Bronchial epithelial cell (primary cell): ENCODE data around the gene KLHDC4. TPM values are rescaled to one million over a fixed set of nuclear protein-coding genes. Genes with fewer than 3 reads are reported as not detected.
"Not testable (repeated sequence)": the region's sequence is repeated elsewhere in the genome, so short reads cannot be mapped to it uniquely, and the experiment has no call there.

Experiments used
- DNase-seq: peaks from one replicate; pipeline ENCODE4 v3.0.0-alpha.2; 2010; ENCODE audit warnings: low read depth
- FAIRE-seq: peaks from 2 replicates; lab custom pipeline; 2011; peaks lifted over from hg19 to GRCh38; lab: Jason Lieb, UNC
- H3K27me3 ChIP-seq: 2 replicates; pipeline ENCODE4 v1.5.1; 2011; ENCODE audit warnings: low read length; ENCODE audit not compliant: control insufficient read depth, insufficient read depth
- H3K36me3 ChIP-seq: 2 replicates; pipeline ENCODE4 v1.5.1; 2011; ENCODE audit warnings: low read length; ENCODE audit not compliant: control insufficient read depth, insufficient read depth
- H3K4me3 ChIP-seq: 2 replicates; pipeline ENCODE4 v1.5.1; 2011; ENCODE audit warnings: mild to moderate bottlenecking, low read depth, low read length, control low read depth
- total RNA-seq: library from RNA; depleted of rRNA; stranded (reverse); fragments of >200 nt; gene quantifications from 2 replicates; pipeline ENCODE4 v1.2.1, GENCODE V29; 2014
- TF ChIP-seq, protein P1 (sequence below): IDR thresholded peaks from 2 replicates; pipeline ENCODE4 v1.5.1; 2011; ENCODE audit warnings: mild to moderate bottlenecking, moderate library complexity, low read length, control low read depth, inconsistent platforms; ENCODE audit not compliant: insufficient read depth, severe bottlenecking

KLHDC4 gene
- 27.7 and 30.8 TPM in 2 replicates for total RNA-seq

GRCh38 chr16:87765776-87766484 is at the start of gene KLHDC4:
Gene KLHDC4 (minus strand): TSS chr16:87765986. CDS start chr16:87765890, 96 bp downstream.
- peak within 1 kb of the TSS; percentile 93 for H3K4me3 ChIP-seq
- peaks cover 2% of the 10 kb centered on the region for H3K27me3 ChIP-seq
- TF ChIP-seq, protein P1, sequence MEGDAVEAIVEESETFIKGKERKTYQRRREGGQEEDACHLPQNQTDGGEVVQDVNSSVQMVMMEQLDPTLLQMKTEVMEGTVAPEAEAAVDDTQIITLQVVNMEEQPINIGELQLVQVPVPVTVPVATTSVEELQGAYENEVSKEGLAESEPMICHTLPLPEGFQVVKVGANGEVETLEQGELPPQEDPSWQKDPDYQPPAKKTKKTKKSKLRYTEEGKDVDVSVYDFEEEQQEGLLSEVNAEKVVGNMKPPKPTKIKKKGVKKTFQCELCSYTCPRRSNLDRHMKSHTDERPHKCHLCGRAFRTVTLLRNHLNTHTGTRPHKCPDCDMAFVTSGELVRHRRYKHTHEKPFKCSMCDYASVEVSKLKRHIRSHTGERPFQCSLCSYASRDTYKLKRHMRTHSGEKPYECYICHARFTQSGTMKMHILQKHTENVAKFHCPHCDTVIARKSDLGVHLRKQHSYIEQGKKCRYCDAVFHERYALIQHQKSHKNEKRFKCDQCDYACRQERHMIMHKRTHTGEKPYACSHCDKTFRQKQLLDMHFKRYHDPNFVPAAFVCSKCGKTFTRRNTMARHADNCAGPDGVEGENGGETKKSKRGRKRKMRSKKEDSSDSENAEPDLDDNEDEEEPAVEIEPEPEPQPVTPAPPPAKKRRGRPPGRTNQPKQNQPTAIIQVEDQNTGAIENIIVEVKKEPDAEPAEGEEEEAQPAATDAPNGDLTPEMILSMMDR = no peak
- peaks cover 13% of the 10 kb centered on the region for H3K36me3 ChIP-seq
- DNase-seq (peak; percentile 76), FAIRE-seq (no peak)

- no peak overlapping the region for H3K4me3 ChIP-seq
- TF ChIP-seq, protein P1 = no peak
- FAIRE-seq (no peak), DNase-seq (no peak)
- no peaks in the 10 kb centered on the region for H3K27me3 ChIP-seq
- H3K36me3 ChIP-seq = no peaks in the 10 kb centered on the region
Measured at GRCh38 chr16:87815567-87815966, 49.8 kb upstream of the KLHDC4 start.

DNA sequence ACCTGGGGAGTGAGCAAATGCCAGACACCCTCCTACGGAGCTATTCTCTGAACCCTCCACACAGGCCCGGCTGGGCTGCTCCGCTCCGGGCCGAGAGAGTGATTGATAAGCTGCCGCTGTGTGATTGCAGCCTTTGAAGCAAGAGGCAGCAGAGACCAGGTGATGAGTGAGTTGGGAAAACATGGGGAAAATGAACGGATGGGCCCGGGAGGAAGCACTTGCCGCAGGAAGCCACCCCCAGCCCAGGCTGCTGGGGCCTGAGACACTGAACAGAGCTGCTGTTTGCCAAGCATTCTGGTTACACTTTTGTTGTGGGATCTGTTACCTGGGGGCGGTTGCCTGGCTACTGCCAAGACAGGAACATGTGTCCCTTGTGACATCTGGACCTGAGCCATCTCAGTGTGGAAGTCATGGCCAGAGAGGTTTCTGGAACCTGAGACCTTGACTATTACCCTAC is 46.4 kb upstream of the KLHDC4 start:
- H3K4me3 ChIP-seq = no peak overlapping the region
- DNase-seq (no peak), FAIRE-seq (no peak)
- TF ChIP-seq, protein P1 = no peak
- H3K27me3 ChIP-seq = no peaks in the 10 kb centered on the region
- H3K36me3 ChIP-seq = no peaks in the 10 kb centered on the region

- not testable (repeated sequence) for FAIRE-seq, H3K36me3 ChIP-seq, H3K27me3 ChIP-seq, H3K4me3 ChIP-seq, DNase-seq
Measured at GRCh38 chr16:87811454-87811853, 45.7 kb upstream of the KLHDC4 start.

- DNase-seq (no peak), FAIRE-seq (no peak)
- TF ChIP-seq, protein P1 = no peak
- no peaks in the 10 kb centered on the region for H3K27me3 ChIP-seq
- H3K36me3 ChIP-seq = no peaks in the 10 kb centered on the region
- H3K4me3 ChIP-seq = no peak overlapping the region
Measured at GRCh38 chr16:87809150-87809902, 43.5 kb upstream of the KLHDC4 start.

- no peak for FAIRE-seq
- Histone ChIP-seq H3K36me3 (no peaks in the 10 kb centered on the region), H3K27me3 (no peaks in the 10 kb centered on the region), H3K4me3 (no peak overlapping the region)
- no peak for DNase-seq
- TF ChIP-seq, protein P1 = no peak
Measured at GRCh38 chr16:87808108-87808507, 42.3 kb upstream of the KLHDC4 start.
